Keratinocyte (primary cell): ENCODE data around the gene NR3C2.

Source experiments
- EZH2 ChIP-seq: IDR thresholded peaks from one replicate; pipeline ENCODE4 v1.6.1; 2012; ENCODE audit warnings: inconsistent platforms, mild to moderate bottlenecking, low read length, moderate library complexity
- TF ChIP-seq, protein P1 (sequence below), 3 experiments: IDR thresholded peaks in 1 of 3; conservative IDR thresholded peaks in 1 of 3; optimal IDR thresholded peaks in 1 of 3; 2 replicates in 2 of 3; 3 replicates in 1 of 3; pipeline versions ENCODE3 to v1.5.1; 2011; ENCODE audit warnings: low read length in 3 of 3, mild to moderate bottlenecking in 3 of 3, moderate library complexity in 2 of 3, control low read depth in 1 of 3, inconsistent platforms in 1 of 3; ENCODE audit not compliant: insufficient read depth in 2 of 3; ENCODE audit errors: extremely low read depth in 1 of 3

GRCh38 chr4:148293571-148293970, 148.6 kb downstream of the NR3C2 start:
- TF ChIP-seq, protein P1, sequence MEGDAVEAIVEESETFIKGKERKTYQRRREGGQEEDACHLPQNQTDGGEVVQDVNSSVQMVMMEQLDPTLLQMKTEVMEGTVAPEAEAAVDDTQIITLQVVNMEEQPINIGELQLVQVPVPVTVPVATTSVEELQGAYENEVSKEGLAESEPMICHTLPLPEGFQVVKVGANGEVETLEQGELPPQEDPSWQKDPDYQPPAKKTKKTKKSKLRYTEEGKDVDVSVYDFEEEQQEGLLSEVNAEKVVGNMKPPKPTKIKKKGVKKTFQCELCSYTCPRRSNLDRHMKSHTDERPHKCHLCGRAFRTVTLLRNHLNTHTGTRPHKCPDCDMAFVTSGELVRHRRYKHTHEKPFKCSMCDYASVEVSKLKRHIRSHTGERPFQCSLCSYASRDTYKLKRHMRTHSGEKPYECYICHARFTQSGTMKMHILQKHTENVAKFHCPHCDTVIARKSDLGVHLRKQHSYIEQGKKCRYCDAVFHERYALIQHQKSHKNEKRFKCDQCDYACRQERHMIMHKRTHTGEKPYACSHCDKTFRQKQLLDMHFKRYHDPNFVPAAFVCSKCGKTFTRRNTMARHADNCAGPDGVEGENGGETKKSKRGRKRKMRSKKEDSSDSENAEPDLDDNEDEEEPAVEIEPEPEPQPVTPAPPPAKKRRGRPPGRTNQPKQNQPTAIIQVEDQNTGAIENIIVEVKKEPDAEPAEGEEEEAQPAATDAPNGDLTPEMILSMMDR (optimal IDR thresholded peaks at IDR 0.05 in 1 of 3, IDR thresholded peaks at IDR 0.05 in 1 of 3, conservative IDR thresholded peaks at IDR 0.05 in 1 of 3; ENCODE audit: extremely low read depth in 1 of 3, insufficient read depth in 2 of 3, low read length in 3 of 3), result no peak
- TF ChIP-seq EZH2, result no peak
